LHCN-M2 (cell line): ENCODE results near the gene TRAF2. TPM values are rescaled to one million over a fixed set of nuclear protein-coding genes. Genes with fewer than 3 reads are reported as not detected.
"Not testable (repeated sequence)": the region's sequence is repeated elsewhere in the genome, so short reads cannot be mapped to it uniquely, and the experiment has no call there.

Source experiments
- DNase-seq: peaks from one replicate; pipeline ENCODE4 v3.0.0-alpha.2; 2012; ENCODE audit warnings: low read depth
- polyA plus RNA-seq: library from polyadenylated mRNA; unstranded; fragments of >200 nt; gene quantifications from one replicate; pipeline ENCODE4 v1.2.1, GENCODE V29; 2012; ENCODE audit warnings: missing spikeins
- total RNA-seq: library from RNA; depleted of rRNA; stranded (reverse); fragments of >200 nt; gene quantifications from 2 replicates; pipeline ENCODE4 v1.2.3, GENCODE V29; 2014; rRNA removed

Gene TRAF2, protein sequence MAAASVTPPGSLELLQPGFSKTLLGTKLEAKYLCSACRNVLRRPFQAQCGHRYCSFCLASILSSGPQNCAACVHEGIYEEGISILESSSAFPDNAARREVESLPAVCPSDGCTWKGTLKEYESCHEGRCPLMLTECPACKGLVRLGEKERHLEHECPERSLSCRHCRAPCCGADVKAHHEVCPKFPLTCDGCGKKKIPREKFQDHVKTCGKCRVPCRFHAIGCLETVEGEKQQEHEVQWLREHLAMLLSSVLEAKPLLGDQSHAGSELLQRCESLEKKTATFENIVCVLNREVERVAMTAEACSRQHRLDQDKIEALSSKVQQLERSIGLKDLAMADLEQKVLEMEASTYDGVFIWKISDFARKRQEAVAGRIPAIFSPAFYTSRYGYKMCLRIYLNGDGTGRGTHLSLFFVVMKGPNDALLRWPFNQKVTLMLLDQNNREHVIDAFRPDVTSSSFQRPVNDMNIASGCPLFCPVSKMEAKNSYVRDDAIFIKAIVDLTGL
- 11.7 and 12.6 TPM in 2 replicates for total RNA-seq
- polyA plus RNA-seq: 10.4 TPM

DNA sequence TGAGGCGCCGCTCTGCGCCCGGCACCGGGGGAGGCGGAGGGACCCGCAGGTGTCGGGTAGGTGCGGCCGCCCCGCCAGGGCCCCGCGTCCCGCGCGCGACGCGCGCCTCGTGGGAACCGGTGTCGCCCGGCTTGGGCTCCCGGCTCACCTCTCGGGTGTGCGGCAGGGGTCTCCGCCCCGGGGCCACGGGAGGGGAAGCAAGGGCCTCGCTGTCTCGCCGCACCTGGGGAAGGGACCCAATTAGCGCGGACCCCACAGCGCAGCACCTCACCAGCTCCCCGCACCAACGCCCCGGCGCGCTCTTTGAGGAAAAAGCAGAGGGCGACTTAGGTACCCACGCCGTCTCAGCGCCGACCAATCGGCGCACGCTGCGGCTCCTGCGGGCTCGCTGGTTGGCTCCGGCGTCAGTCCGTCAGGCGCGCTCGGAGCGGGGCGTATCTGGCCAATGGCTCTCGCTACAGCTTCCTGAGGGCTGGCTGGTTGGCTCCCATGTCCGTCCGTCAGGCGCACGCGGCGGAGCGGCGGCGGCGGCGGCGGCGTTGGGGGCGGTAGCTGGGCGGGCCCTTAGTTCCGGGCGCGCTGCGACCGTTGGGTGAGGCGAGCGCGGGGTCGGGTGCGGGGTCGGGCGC lies at the start of gene TRAF2:
TRAF2 (plus strand) TSS at position 567 of the 629 bp plus-strand sequence. CDS start 12,225 bp downstream, outside the sequence.
- peak; percentile 98 for DNase-seq

- DNase-seq: no peak
Measured at GRCh38 chr9:136837146-136837855, 49.0 kb upstream of the TRAF2 start.

- not testable (repeated sequence) for DNase-seq
Measured at GRCh38 chr9:136837856-136838277, 48.4 kb upstream of the TRAF2 start.

DNA sequence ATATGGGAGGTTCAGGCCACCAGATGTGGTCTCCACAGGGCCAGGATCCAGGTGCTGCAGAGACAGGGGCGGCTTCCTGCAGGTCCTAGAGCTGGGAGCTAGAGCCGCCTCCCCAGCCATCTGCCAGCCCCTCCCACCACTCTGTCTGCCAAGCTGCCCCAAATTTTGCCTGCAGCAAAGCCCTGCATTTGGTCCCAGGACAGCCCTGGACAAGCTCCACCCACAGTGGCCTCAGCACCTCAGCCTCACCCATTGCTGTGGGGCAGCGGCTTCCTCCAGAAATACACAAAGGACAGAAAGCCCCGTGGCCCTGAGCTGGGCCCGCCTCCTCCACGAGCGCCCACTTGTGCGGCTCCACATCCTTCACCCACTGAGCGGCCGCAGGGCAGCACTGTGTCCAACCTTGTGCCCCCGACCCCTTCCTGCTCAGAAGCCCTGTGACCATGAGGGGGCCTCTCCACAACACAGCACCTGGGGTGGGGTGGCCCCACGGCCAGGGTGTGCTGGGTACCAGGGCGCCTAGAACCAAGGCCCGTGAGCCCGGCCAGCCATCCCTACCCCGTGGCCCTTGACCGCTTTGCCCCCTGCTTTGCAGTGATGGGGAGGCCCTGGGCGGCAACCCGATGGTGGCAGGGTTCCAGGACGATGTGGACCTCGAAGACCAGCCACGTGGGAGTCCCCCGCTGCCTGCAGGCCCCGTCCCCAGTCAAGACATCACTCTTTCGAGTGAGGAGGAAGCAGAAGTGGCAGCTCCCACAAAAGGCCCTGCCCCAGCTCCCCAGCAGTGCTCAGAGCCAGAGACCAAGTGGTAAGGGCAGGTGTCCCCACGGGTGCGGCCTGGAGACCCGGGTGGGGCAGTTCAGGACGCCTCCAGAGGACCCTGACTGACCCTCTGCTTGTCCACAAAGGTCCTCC lies 47.7 kb upstream of the TRAF2 start:
- no peak for DNase-seq

- no peak for DNase-seq
Measured at GRCh38 chr9:136839229-136840139, 46.8 kb upstream of the TRAF2 start.

DNA sequence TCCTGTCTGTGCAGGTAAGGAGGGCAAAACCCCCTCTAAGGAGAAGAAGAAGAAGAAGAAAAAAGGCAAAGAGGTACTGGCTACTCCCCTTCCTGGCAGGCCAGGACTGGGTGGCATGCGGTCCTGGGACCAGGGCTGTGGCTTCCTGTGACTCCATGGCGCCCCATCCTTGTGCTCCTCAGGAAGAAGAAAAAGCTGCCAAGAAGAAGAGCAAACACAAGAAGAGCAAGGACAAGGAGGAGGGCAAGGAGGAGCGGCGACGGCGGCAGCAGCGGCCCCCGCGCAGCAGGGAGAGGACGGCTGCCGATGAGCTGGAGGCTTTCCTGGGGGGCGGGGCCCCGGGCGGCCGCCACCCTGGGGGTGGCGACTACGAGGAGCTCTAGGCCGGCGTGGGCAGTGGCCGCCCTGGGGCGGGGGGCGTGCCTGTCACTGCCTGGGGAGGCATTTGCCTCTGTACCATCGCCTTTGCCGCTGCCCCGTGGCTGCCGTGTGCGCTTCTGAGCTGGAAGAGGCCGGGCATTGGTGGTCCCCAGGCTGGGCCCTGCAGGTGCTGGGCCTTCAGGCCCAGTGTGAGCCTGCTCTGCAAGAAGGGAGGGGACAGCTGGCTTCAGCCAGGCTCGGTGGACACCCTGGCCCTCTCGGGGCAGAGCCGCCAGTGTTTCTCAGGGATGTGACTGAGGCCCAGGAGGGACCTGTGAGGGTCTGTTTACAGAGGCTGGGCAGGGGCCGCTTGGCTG lies 46.0 kb upstream of the TRAF2 start:
- no peak for DNase-seq

GRCh38 chr9:136840877-136841645 lies 45.3 kb upstream of the TRAF2 start:
- DNase-seq: peak; percentile 87

GRCh38 chr9:136841646-136842379 lies 44.5 kb upstream of the TRAF2 start:
- not testable (repeated sequence) for DNase-seq

- DNase-seq: peak; percentile 72
Measured at GRCh38 chr9:136842380-136842948, 43.9 kb upstream of the TRAF2 start, which contains the start of gene AJM1. AJM1 (plus strand) TSS chr9:136842478; CDS start chr9:136844415, 1,937 bp downstream.

DNA sequence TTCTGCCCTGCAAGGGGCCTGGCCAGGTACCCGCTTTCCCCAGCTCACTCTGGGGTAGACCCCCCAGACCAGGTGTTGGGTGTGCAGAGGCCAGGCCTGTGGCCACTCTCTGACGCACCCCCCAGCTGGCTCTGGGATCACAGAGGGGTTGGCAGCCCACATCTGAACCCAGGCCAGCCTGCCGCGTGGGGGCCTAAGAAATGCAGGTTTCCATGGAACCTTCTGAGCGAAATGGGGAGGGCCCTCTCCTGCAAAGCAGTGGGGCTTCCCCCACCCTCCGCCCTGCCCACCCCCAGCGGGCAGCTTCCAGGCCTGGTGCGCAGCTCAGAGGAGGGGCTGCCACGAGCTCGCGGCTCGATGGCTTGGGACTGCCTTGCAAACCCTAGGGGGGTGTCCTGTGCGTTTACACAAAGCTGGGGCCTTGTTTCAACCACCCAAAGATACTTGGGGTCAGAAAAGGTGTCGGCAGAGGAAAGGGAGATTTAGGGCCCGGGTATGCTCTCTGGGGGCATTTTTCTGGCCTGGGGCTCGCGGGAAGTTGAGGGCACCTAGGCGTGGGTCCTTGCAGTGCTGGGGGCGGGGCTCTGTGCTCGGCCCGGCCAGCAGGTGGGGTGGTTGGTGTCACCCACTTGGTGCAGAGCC lies 43.0 kb upstream of the TRAF2 start:
- not testable (repeated sequence) for DNase-seq

GRCh38 chr9:136843801-136844740 lies 42.2 kb upstream of the TRAF2 start:
- DNase-seq: not testable (repeated sequence)

- no peak for DNase-seq
Measured at GRCh38 chr9:136844761-136845464, 41.4 kb upstream of the TRAF2 start.

- no peak for DNase-seq
Measured at GRCh38 chr9:136845465-136846260, 40.7 kb upstream of the TRAF2 start.
